ENCODE measurements around the gene SLC44A2.

The SLC44A2 gene

GRCh38 chr19:10593820-10594637, 31.3 kb upstream of the SLC44A2 start:
- DNase-seq (ENCODE audit: low read depth in 1 of 2, low spot score in 1 of 2), result peak in 1 of 2 experiments; percentile 24
- H3K27me3 ChIP-seq (ENCODE audit: insufficient read depth, poor library complexity, severe bottlenecking), result no peaks in the 10 kb centered on the region
- H3K27ac ChIP-seq (replicated peaks), result peak overlapping the region; percentile 16; the same call in 1 of the 2 replicates
- TF ChIP-seq SPI1 (IDR thresholded peaks at IDR 0.05; ENCODE audit: borderline replicate concordance, low read depth) (no peak), REST (IDR thresholded peaks at IDR 0.05; ENCODE audit: insufficient replicate concordance, low read depth) (no peak)
- no peak overlapping the region for H3K4me3 ChIP-seq (replicated peaks; ENCODE audit: insufficient read depth, low read length)

- no peak overlapping the region for H3K4me3 ChIP-seq (replicated peaks; ENCODE audit: insufficient read depth, low read length)
- no peak for DNase-seq (ENCODE audit: low read depth in 1 of 2, low spot score in 1 of 2)
- H3K27me3 ChIP-seq (ENCODE audit: insufficient read depth, poor library complexity, severe bottlenecking), result no peaks in the 10 kb centered on the region
- no peak overlapping the region for H3K27ac ChIP-seq (replicated peaks)
- TF ChIP-seq SPI1 (IDR thresholded peaks at IDR 0.05; ENCODE audit: borderline replicate concordance, low read depth) (no peak), CTCF (IDR thresholded peaks at IDR 0.05; ENCODE audit: insufficient read depth, low read length) (no peak), GABPA (IDR thresholded peaks at IDR 0.05; ENCODE audit: low read depth) (no peak), POLR2AphosphoS5 (IDR thresholded peaks at IDR 0.05; ENCODE audit: low read depth) (no peak), REST (IDR thresholded peaks at IDR 0.05; ENCODE audit: insufficient replicate concordance, low read depth) (no peak)
Measured at GRCh38 chr19:10600149-10600548, 25.2 kb upstream of the SLC44A2 start.

- Histone ChIP-seq H3K27me3 (ENCODE audit: insufficient read depth, poor library complexity, severe bottlenecking) (no peaks in the 10 kb centered on the region), H3K27ac (replicated peaks) (no peak overlapping the region), H3K4me3 (replicated peaks; ENCODE audit: insufficient read depth, low read length) (peak overlapping the region; percentile 15; the same call in 1 of the 2 replicates)
- TF ChIP-seq REST (IDR thresholded peaks at IDR 0.05; ENCODE audit: insufficient replicate concordance, low read depth) (no peak), GABPA (IDR thresholded peaks at IDR 0.05; ENCODE audit: low read depth) (no peak), SPI1 (IDR thresholded peaks at IDR 0.05; ENCODE audit: borderline replicate concordance, low read depth) (no peak), POLR2AphosphoS5 (IDR thresholded peaks at IDR 0.05; ENCODE audit: low read depth) (no peak), CTCF (IDR thresholded peaks at IDR 0.05; ENCODE audit: insufficient read depth, low read length) (no peak)
- no peak for DNase-seq (ENCODE audit: low read depth in 1 of 2, low spot score in 1 of 2)
Measured at GRCh38 chr19:10601999-10602329, 23.4 kb upstream of the SLC44A2 start.

Measured in HL-60 (cell line).